IPS-NIHi11 (cell line): ENCODE data around the gene RNF220.
A peak's percentile ranks its signal among the peaks of the same experiment; 100 is the strongest.
"Not testable (repeated sequence)": the region's sequence is repeated elsewhere in the genome, so short reads cannot be mapped to it uniquely, and the experiment has no call there.

Experiments used
- DNase-seq: peaks from one replicate; pipeline ENCODE4 v3.0.0; 2012; ENCODE audit warnings: mixed read lengths, low spot score

Gene RNF220

GRCh38 chr1:44654621-44655187, 249.6 kb downstream of the RNF220 start:
- DNase-seq, result no peak

GRCh38 chr1:44655609-44656008, 250.6 kb downstream of the RNF220 start:
- DNase-seq, result peak; percentile 73

GRCh38 chr1:44659566-44659965, 254.5 kb downstream of the RNF220 start:
- DNase-seq, result no peak

- DNase-seq, result peak; percentile 43
Observed at GRCh38 chr1:44660176-44660575, 255.1 kb downstream of the RNF220 start.

- no peak for DNase-seq
Observed at GRCh38 chr1:44661781-44662682, 257.0 kb downstream of the RNF220 start.

- DNase-seq, result no peak
Observed at GRCh38 chr1:44662683-44663030, 257.6 kb downstream of the RNF220 start.

- no peak for DNase-seq
Observed at GRCh38 chr1:44663417-44663816, 258.4 kb downstream of the RNF220 start.

- no peak for DNase-seq
Observed at GRCh38 chr1:44664730-44665370, 259.8 kb downstream of the RNF220 start.

GRCh38 chr1:44666719-44667118, 261.7 kb downstream of the RNF220 start:
- DNase-seq, result not testable (repeated sequence)

- no peak for DNase-seq
Observed at GRCh38 chr1:44670751-44671640, 265.9 kb downstream of the RNF220 start.

- DNase-seq, result no peak
Observed at GRCh38 chr1:44672254-44672955, 267.4 kb downstream of the RNF220 start.

GRCh38 chr1:44672961-44673674, 268.1 kb downstream of the RNF220 start:
- DNase-seq, result no peak

- DNase-seq, result no peak
Observed at GRCh38 chr1:44673675-44674112, 268.6 kb downstream of the RNF220 start.

GRCh38 chr1:44674113-44675000, 269.3 kb downstream of the RNF220 start, which contains the start of the genes ARMH1 and TMEM53:
Gene ARMH1 (plus strand): TSS chr1:44674714. CDS start chr1:44689698, 14,984 bp downstream.
Gene TMEM53 (minus strand): TSS chr1:44674481. CDS start chr1:44674391, 90 bp downstream.
- DNase-seq, result peak; percentile 98

- no peak for DNase-seq
Observed at GRCh38 chr1:44675186-44675585, 270.1 kb downstream of the RNF220 start.

GRCh38 chr1:44676484-44677200, 271.6 kb downstream of the RNF220 start:
- DNase-seq, result no peak

GRCh38 chr1:44677201-44677766, 272.2 kb downstream of the RNF220 start:
- peak; percentile 52 for DNase-seq

- DNase-seq, result no peak
Observed at GRCh38 chr1:44678120-44678519, 273.1 kb downstream of the RNF220 start.
